HL-60/S4 (cell line): ENCODE results near the gene CCDC141.

Experiments used
- in situ Hi-C: fragments of 300-500 bp; cut with MboI; formaldehyde crosslinking; loops from 2 replicates; pipeline ENCODE4 v1.14.3; 2022; ENCODE audit warnings: low sequenced_read_pairs

CCDC141 gene

GRCh38 chr2:178874529-178875240 lies 175.3 kb downstream of the CCDC141 start:
- in situ Hi-C loops = no loop called here

DNA sequence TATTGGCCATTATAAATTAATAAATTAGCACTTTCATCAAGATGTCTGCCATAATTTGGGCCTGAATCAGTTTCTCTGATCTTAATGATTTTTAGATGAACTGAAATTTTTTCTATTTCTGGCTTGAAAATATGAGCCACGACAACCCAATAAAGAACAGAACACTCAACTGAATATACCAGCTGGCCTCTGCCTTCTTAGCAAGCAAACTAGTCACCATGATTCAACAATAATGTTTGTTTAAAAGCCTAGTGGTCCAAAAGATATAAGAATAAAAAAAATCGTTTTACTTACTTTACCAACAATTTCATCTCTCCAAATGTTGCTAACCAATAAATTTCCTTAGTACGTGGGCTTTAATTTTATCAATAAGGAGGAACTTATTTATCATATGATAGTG lies 176.0 kb downstream of the CCDC141 start:
- in situ Hi-C loops = no loop called here

DNA sequence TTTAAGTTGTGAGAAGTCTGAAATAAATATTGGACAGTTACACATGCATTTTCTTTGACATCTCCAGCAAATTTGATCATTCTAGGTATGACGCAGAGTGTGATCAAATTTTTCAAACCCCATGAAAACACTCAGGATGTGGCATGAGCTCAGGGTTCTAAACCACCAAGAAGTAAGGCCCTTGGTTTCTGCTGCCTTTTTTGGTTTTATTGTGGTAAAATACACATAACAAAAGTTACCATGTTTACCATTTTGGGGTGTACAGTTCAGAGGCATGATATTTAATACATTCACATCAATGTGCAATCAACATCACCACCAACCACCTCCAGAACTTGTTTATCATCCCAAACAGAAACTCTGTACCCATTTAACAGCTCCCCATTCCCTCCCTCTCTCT lies 178.4 kb downstream of the CCDC141 start:
- in situ Hi-C loops = no loop called here

DNA sequence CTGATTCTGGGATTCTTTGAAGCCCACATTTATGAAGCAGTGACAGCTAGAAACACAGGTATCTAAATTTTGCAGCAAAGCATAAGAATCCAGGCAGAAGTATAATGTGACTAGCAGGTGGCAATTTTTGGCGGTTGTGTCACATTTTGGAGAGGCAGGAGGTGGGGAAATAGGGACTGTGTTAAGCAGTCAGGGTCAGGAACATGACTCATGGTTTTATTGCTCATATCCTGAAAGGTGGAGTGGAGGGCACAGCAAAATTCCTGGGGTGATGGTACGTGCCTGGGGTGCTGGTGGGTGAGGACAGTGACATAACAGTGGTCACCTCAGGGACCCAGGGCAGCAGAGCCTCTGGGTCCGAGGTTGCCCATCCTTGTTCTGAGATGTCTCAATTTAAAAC lies 179.2 kb downstream of the CCDC141 start:
- in situ Hi-C loops = no loop called here

DNA sequence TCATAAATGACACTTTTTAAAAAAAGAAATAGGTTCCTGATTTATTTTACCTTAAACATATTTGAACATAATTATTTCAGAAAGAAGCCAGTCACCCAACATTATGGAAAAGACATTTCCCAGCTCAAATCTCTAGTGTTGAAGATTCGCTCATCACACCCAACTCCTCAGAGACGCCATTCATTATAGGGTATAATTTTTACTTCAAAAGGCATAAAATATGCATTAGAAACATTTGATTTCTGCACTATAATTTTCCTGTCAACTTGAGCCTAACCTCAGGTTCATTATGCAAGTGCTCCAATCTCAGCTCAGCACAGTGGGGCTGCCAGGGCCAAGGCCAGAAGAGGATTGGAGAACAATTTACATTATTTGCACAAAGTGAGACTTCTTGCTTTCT lies 183.9 kb downstream of the CCDC141 start:
- in situ Hi-C loops = no loop called here

DNA sequence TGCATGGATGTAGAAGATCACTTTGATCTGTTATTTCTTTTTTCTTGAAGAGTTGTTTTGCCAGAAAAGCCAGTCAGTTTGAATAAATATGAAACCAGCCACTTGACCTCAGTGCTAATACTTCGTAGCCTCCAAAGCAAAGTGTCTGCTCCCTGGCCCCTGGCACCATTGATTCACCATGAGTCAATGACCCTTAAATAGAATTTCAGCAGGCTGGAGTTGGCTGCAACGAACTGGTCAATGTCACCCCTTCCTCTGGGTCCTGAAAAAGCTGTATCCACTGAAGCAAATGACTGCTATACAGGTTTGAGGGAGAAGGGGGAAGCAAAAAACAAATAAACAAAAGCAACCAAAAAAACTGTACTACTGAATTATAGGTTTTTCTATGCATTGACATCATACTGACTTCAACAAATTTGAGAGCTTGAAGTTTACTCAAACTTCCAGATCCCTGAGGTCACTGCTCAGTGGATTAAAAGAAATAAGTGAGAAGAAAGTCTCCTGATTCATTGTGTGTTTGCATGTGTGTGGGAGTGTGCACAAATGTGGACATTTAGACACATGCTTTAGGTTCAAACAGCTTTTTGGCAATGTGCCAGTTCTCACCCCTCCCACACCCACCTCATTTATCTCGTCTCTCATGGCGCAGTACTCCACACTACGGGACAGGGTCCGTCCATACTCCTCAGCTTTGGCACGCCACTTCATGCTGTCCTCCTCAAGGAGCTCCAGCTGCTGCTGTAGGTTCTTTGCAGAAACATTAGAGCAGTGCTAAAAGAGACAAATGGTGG lies 184.6 kb downstream of the CCDC141 start:
- in situ Hi-C loops = no loop called here

DNA sequence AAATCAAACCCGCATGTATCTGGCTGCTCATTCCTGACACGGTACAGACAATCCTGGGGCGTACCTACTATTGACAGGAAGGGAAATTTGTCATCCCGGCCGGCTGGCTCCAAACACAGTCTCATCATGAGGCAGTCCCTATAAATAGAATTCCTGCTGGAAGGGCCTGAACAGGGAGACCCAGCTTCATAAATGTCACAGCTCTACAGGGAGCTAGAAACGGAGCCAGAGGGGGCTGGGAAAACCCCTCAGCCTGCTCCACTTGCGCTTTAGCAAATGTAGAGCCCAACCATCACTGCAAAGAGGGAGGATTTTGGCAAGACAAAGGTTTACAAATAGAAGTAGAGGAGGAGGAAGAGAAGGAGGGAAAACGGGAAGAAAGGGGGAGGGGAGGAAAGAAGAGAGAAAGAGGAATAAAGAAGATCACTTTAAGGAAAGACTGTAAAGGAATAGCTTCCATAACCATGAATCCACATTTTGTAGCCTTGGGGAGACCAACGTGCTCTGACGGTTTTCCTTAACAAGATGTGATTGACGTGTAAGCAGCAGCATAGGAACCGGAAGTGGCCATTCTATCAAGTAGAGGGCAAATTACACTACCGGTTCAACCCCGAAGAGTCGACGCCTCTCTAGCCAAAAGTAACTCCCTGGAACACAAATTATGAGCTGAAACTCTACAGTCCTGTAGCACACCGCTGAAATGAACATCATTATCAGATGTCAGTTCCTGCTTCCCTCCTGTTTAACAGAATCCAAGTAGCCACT lies 185.9 kb downstream of the CCDC141 start:
- in situ Hi-C loops = no loop called here

- in situ Hi-C loops = no loop called here
Observed at GRCh38 chr2:178863130-178863855, 186.6 kb downstream of the CCDC141 start.

DNA sequence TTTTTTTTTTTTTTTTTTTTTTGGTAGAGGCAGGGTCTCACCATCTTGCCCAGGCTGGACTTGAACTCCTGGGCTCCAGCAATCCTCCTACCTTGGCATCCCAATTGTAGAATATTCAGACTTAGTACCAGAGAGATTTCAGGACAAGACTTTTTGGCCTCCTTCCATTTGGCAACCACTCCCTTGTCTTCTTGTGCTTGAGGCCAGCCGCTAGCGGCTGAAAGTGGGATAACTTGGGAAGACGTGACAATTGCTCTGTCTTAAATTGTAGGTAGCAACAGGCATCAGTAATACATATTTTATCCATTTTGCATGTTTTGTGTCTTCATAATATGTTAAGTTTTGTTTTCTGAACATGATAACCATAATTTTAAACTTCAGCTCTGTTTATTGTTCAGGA lies 189.4 kb downstream of the CCDC141 start:
- in situ Hi-C loops = no loop called here

- in situ Hi-C loops = no loop called here
Observed at GRCh38 chr2:178859730-178860129, 190.2 kb downstream of the CCDC141 start.

DNA sequence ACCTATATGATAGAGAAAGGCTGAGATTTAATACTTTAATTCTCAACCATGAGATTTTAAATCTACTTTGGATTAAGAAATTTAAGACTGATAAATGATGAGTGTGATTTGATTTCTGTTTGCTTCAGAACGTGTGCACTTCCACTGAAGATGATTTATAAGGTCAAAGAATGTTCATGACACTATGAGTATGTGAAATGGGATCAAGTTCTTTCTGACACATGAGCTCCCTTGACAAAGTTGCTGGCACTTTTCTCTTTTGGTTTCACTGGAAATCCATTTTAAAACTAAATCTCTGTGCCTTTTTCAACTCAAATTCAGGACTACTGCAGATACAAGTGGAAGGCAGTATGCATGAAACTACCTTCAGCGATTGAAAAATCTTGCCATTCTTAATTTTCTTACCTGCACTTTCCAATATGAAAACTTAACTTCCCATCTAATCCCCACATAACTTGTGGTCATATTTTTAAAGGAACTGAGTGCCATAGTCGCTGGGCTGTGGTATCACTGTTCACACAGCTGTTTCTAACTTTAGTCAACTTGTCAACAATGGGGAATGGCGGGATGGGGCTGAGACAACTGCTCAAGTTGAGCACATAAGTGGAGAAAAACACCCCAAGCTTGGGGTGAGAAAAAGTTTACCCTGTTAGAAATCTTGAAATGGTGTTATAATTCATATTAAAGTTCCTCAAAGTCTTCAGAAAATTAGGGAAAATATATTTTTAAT lies 190.9 kb downstream of the CCDC141 start:
- in situ Hi-C loops = no loop called here

GRCh38 chr2:178855151-178855550 lies 194.8 kb downstream of the CCDC141 start:
- in situ Hi-C loops = no loop called here

DNA sequence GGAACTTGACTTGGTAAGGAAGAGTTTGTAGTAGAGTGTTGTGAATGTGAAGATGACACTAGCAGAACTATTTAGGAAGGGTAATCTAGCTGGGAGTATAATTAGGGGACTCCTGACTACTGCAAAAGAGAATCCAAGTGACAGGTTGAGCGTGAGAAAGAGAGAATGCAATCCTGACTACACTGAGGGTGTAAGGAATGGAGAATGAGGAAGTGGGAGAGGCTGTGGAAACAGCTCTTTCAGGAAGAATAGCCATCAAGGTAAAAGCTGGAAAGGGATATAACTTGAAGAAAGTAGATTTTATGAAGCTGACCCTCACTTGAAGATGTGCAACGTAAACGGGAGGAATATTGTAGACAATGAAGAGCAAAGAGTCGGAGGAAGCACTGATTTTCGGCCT lies 201.6 kb downstream of the CCDC141 start:
- in situ Hi-C loops = no loop called here

- in situ Hi-C loops = no loop called here
Observed at GRCh38 chr2:178846458-178846802, 203.5 kb downstream of the CCDC141 start.

DNA sequence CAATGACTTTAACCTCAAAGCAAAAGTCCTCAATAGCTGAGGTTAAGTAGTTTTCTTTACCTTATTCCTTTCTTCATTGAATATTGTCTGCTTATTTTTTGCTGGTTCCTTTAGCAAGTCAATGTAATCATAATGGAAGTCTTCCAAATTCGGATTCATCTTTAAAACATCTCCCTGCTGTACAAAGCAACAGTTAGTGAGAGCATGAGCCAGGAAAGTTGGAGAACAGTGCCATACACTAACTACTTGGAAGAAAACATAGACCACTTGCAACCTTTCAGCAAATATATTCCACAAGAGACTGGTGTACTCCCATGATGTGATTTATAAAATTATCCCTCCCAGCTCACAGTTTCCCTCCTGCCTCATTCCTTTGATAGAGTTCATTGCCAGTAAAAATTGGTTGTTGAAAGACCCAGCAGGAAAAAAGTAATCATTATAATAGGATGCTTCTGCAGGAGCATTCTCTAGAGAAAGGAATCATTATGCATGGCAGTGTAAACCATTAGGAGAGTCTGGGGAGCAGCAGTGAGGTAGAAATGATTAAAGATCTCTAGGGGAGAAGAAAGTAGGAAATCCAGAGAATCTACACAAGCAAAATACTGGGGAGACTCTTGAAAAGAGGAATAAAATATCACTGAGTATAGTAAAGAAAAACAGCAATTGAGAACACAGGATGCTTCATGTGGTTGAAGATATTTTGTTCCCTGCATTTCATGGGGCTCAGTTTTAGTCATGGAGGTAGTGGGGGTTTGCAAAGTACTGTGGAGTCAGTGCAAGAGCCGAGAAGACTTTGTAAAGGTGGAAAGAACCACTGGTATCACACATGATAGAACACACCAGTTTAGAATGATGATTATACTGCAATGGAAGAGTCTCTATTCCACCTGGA lies 204.1 kb downstream of the CCDC141 start:
- in situ Hi-C loops = no loop called here

DNA sequence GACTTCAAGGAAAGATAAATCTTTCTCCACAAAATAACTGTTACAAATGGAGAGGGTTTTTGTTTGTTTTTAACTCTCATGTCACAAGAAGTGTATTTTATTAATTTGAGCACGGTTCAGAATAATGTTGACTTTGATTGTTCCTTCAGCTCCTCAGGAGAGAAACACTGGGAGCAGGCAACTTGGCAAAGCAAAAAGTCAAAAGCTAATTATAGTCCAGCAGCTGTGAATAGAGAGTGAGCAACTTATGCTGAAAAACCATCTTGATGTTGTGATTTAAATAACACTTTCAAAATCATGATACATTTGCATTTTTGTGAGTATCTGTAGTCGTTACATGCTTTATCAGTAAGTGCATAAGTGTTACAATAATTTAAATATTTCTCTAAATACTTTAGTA lies 205.2 kb downstream of the CCDC141 start:
- in situ Hi-C loops = no loop called here

DNA sequence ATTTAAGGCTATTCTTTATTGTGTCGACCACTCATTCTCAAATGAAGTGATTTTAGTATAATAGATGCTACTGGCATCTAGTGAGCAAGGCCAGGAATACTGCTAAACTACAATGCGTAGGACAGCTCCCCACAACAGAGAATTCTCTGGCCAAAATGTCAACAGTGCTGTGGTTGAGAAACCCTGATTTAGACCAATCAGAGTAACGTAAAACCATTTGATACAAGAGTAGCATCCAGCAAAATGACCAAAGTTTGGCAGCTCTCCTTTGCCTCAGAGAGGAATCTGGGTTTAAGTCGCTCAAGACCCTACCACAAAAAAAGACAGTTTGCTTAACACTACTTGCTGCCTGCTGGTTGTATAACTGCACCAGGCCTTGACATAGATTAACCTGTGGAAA lies 205.7 kb downstream of the CCDC141 start:
- in situ Hi-C loops = no loop called here

GRCh38 chr2:178843697-178844096 lies 206.2 kb downstream of the CCDC141 start:
- in situ Hi-C loops = no loop called here

GRCh38 chr2:178836807-178837206 lies 213.1 kb downstream of the CCDC141 start:
- in situ Hi-C loops = no loop called here

GRCh38 chr2:178834086-178834485 lies 215.9 kb downstream of the CCDC141 start:
- in situ Hi-C loops = no loop called here
